ENCODE results near the gene TNS3. TPM values are rescaled to one million over a fixed set of nuclear protein-coding genes. Genes with fewer than 3 reads are reported as not detected.

TNS3 gene
- total RNA-seq, 2 donors from 2014 or later, result 0.37 to 0.71 TPM

DNA sequence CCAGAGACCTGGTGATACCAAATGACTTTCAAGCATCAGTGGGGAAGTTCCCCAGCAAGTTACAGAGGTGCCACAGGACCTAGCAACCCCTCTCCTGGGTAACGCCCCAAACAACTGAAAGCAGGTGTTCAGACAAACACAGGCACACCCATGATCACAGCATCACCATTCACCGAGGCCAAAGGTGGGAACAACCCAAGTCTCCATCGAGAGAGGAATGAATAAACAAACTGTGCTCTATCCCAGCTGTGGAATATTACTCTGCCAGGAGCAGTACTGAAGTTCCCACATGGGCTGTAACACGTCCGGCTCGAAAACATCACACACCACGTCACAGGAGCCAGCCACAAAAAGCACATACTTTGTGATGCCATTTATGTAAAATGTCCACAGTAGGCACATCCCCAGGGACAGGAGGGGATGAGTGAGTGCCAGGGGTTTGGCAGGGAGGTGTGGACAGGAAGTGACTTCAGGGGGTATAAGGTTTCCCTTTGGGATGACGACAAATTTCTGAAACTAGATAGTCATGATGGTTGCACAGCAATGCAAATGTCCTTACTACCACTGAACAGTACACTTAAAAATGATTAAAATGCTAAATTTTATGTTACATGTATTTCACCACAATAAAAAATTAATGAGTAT, 222.8 kb downstream of the TNS3 start:
- H3K36me3 Mint-ChIP-seq (ENCODE audit: low read depth), result no peaks in the 10 kb centered on the region

DNA sequence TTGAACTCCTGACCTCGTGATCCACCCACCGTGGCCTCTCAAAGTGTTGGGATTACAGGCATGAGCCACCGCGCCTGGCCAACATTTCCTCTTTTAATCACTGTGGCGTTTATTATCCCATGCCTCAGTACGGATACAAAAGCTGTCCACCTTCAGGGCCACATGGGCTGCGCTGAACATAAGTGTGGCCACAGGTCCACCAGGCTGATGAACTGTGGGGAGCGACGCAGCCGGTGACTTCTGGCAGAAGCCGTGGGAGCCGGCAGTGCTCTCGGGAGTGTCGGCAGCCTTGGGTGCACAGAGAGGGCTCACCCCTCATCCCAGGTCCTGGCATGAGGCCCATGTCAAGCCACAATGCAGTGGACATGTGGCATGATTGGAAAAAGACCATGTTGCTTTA, 223.6 kb downstream of the TNS3 start:
- no peaks in the 10 kb centered on the region for H3K27me3 Mint-ChIP-seq
- H3K36me3 Mint-ChIP-seq (ENCODE audit: low read depth), result no peaks in the 10 kb centered on the region
- no peaks in the 10 kb centered on the region for H3K9me3 Mint-ChIP-seq
- H3K4me3 Mint-ChIP-seq, result no peak overlapping the region
- no peak for ATAC-seq (replicated peaks)
- no peak overlapping the region for H3K27ac Mint-ChIP-seq
- H3K4me1 Mint-ChIP-seq, result no peaks in the 10 kb centered on the region

More for the DNA sequence above, 222.8 kb downstream of the TNS3 start:
- no peak for ATAC-seq (replicated peaks)
- Mint-ChIP-seq H3K9me3 (no peaks in the 10 kb centered on the region), H3K4me3 (no peak overlapping the region), H3K4me1 (no peaks in the 10 kb centered on the region), H3K27me3 (no peaks in the 10 kb centered on the region), H3K27ac (no peak overlapping the region)

DNA sequence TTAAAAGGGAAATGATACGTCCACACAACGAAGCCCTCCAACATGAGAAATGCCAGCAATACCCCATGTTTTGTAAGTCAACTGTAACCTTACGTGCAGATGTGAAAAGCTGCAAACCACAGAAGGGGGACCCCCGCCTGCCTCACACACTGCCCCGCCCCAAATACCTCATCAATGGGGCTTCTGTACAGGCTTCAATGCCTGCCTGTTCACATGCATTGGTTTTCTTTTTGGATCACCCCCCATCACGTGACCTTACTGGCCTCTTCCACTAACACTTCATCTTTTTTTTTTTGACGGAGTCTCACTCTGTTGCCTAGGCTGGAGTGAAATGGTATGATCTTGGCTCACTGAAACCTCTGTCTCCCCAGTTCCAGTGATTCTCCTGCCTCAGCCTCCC, 224.0 kb downstream of the TNS3 start:
- no peaks in the 10 kb centered on the region for H3K36me3 Mint-ChIP-seq (ENCODE audit: low read depth)
- no peak overlapping the region for H3K4me3 Mint-ChIP-seq
- H3K4me1 Mint-ChIP-seq, result no peaks in the 10 kb centered on the region
- H3K27ac Mint-ChIP-seq, result no peak overlapping the region
- H3K9me3 Mint-ChIP-seq, result no peaks in the 10 kb centered on the region
- no peak for ATAC-seq (replicated peaks)
- no peaks in the 10 kb centered on the region for H3K27me3 Mint-ChIP-seq

DNA sequence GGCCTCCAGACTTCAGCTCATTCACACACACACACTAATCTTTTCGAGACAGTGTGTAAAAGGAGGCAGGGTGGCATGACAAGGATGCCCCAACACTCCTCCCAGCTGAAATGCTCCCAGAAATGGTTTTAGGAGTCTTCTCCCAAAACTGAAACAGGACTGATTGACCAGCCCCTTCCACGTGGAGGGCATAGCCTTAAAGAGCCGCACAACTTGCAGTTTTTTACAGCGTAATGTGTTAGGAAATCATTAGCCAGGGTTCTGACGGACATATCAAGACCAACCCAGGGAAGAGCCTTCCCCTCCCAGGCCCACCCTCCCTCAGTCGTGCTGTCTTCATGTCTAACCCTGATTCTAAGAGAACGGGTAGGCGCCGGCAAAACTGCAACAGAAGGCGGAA, 224.6 kb downstream of the TNS3 start:
- no peaks in the 10 kb centered on the region for H3K9me3 Mint-ChIP-seq
- H3K27ac Mint-ChIP-seq, result no peak overlapping the region
- no peaks in the 10 kb centered on the region for H3K36me3 Mint-ChIP-seq (ENCODE audit: low read depth)
- no peaks in the 10 kb centered on the region for H3K27me3 Mint-ChIP-seq
- no peak for ATAC-seq (replicated peaks)
- H3K4me3 Mint-ChIP-seq, result no peak overlapping the region
- H3K4me1 Mint-ChIP-seq, result no peaks in the 10 kb centered on the region

DNA sequence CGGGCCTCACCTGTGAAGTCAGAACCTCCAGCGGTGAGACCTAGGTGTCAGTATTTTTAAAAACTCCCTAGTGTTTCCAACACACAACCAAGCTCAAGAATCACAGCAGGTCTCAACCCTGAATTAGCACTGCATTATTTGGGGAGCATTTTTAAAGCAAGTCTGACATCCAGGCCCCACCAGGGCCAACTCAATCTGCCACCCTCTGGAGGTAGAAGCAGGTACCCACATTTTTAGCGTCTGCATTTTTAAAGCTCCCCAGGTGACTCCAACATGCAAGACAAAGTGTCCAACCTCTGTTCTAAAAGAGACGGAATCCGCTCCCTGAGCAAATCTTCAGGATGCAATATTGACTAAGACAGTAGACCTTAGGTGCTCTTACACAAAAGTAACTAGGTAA, 225.7 kb downstream of the TNS3 start:
- H3K36me3 Mint-ChIP-seq (ENCODE audit: low read depth), result no peaks in the 10 kb centered on the region
- H3K4me3 Mint-ChIP-seq, result no peak overlapping the region
- H3K27me3 Mint-ChIP-seq, result no peaks in the 10 kb centered on the region
- ATAC-seq (replicated peaks), result no peak
- no peaks in the 10 kb centered on the region for H3K9me3 Mint-ChIP-seq
- no peak overlapping the region for H3K27ac Mint-ChIP-seq
- no peaks in the 10 kb centered on the region for H3K4me1 Mint-ChIP-seq

DNA sequence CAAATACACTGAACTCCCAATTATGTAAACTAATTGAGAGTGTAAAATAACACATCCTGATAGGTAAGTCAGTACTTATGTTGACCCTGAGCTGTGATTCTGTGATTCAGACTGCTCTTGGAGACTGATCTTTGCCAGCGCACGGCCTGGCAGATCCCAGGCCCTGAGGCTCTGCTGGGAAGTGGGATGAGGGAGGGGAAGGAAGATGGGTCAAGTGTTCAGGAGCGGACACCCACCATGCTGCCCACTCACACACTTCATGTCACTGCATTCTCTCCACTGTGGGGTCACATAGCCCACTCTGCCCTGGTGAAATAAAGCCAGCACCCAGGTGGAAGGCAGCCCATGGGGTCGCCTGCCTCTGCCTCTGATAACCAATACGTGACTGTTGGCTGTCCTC, 226.2 kb downstream of the TNS3 start:
- Mint-ChIP-seq H3K27ac (no peak overlapping the region), H3K4me3 (no peak overlapping the region), H3K9me3 (no peaks in the 10 kb centered on the region), H3K27me3 (no peaks in the 10 kb centered on the region), H3K4me1 (no peaks in the 10 kb centered on the region), H3K36me3 (ENCODE audit: low read depth) (no peaks in the 10 kb centered on the region)
- ATAC-seq (replicated peaks), result no peak

DNA sequence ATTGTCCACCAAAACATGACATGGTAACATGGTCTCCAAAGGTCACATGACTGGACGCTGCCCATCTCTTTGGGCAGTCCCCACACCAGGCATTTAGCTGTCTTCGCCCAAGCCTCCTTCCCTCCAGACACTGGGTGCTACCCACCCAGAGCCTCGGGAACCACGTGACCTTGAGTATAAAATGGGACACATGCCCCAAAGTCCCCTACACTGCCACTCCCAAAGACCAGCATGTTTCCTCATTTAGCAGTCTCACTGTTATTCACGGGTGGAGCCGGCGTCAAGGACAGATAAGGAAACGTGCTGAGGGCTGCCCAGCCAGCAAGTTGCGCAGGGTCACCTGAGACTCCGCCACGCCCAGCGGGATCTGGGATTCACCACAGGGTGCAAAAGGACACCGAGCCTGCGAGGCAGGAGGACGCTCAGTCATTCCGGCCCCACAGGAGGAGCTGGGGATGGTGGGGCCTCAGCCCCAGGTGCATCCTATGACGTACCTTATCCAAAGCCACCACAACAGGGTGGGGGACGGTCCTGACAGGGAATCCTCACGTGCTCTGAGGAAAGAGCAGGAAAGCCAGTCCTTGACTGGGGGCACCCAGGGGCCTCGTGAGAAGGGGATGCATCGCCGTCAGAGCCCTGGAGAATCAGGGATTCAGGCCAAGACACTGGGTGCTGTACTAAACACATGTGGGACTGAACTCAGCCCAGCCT, 226.9 kb downstream of the TNS3 start:
- Mint-ChIP-seq H3K4me3 (no peak overlapping the region), H3K36me3 (ENCODE audit: low read depth) (no peaks in the 10 kb centered on the region), H3K9me3 (no peaks in the 10 kb centered on the region), H3K27me3 (no peaks in the 10 kb centered on the region), H3K4me1 (no peaks in the 10 kb centered on the region), H3K27ac (no peak overlapping the region)
- ATAC-seq (replicated peaks), result no peak

DNA sequence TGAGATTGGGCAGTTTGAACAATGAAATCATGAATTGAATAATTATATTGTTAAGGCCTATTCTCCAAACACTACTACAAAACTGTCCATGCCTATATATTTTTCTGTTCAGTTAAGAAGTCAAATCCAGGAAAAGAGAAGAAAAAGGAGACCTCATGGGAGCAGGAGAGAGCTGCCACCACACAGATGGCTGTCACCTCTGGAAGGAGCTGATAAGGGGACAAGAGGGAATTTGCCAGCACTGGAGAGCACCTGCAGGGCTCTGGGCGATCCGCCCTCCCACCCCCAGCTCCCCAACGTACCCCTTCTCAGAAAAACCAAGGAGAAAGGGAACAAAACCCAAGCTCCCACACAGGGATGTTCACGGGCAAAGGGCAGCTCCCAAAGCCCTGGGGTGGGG, 227.8 kb downstream of the TNS3 start:
- Mint-ChIP-seq H3K9me3 (no peaks in the 10 kb centered on the region), H3K27ac (no peak overlapping the region), H3K4me1 (no peaks in the 10 kb centered on the region), H3K27me3 (no peaks in the 10 kb centered on the region), H3K4me3 (no peak overlapping the region), H3K36me3 (ENCODE audit: low read depth) (no peaks in the 10 kb centered on the region)
- ATAC-seq (replicated peaks), result no peak

DNA sequence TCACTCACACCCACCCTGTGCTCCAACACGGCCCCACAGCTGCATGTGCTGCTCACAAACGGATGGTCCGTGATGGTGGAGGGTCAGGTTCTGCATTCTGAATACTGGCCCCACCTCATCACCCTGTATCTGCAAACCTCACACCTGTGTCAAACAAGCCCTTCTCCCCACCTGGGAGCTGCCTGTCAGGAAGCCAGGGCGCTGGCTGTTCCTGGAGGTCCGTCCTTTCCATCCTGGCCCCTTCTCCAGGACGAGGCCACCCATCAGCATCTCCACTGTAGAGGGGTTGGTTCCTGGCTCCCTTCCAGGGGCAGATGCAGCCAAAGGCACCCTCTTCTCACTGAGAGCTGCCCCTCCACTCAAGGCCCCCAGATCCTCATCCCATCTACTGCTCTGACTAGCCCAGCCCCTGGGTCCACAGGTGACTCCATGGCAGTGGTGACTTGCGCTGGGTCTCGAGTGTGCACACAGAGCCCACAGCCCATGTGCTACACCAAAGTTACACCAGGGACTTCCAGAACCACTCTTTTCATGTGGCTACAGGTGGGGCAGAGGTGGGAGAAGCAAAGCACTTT, 229.4 kb downstream of the TNS3 start:
- no peaks in the 10 kb centered on the region for H3K27me3 Mint-ChIP-seq
- H3K36me3 Mint-ChIP-seq (ENCODE audit: low read depth), result no peaks in the 10 kb centered on the region
- no peak overlapping the region for H3K27ac Mint-ChIP-seq
- H3K9me3 Mint-ChIP-seq, result no peaks in the 10 kb centered on the region
- H3K4me1 Mint-ChIP-seq, result no peaks in the 10 kb centered on the region
- H3K4me3 Mint-ChIP-seq, result no peak overlapping the region
- ATAC-seq (replicated peaks), result no peak

DNA sequence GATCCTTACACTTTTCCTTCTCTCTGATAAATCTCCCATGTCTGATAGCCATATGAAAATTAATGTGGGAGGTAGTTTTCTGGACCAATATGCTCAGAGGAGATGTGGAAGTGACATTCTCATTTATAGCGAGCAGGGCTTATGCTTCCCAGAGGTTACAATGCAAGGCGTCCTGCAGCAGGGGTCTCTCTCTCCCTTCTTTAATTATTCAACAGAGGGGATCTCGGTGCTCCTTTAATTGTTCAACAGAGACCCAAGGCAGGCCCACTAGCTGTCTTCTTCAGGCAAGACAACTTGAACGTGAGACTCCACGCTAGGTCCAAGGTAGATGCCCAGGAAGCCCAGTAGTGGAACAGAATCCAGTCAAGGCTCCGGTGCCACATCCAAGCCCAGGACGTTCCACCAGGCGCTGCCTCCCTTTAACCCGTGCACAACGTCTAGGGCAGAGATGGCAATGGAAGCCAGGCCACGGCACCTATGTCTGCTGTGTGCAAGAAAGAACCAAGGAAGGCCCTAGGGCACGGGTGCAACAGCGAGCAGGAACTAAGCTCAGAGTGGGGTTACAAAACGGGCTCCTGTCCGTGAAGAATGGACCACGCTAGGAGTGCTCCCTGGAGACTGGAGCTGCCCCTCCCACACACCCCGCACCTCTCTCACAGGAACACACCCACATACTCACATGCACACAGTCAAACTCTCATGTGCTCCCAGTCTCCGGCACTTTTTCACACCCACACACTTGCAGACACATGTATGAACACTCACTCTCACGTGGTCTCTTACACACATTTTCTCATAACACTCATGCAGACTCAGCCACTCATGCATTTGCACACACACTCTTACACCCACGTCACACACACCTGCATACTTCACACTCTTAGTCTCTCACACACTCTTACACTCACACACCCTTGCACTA, 230.4 kb downstream of the TNS3 start:
- no peak overlapping the region for H3K27ac Mint-ChIP-seq
- H3K4me1 Mint-ChIP-seq, result no peaks in the 10 kb centered on the region
- no peaks in the 10 kb centered on the region for H3K27me3 Mint-ChIP-seq
- no peak overlapping the region for H3K4me3 Mint-ChIP-seq
- H3K9me3 Mint-ChIP-seq, result no peaks in the 10 kb centered on the region
- no peak for ATAC-seq (replicated peaks)
- no peaks in the 10 kb centered on the region for H3K36me3 Mint-ChIP-seq (ENCODE audit: low read depth)

DNA sequence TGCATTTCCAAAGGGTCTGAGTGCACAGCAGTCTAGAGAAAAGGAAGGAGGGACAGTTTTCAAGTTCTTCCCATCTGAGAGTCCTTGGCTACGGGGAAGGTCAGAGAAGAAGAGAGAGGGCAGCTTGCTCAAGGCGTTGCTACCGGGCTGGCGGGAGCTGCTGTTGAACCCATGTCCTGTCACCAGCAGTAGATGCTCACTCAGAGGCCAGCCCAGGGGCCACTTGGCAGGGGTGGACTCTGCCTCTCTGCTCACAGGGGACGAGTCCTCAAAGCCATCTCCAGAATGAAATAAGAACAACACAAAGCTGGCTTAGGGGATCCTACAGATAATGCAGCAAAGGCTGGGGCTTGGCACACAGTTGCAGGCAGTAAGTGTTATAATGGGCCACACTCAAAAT, 231.5 kb downstream of the TNS3 start:
- Mint-ChIP-seq H3K9me3 (no peaks in the 10 kb centered on the region), H3K27ac (no peak overlapping the region), H3K27me3 (no peaks in the 10 kb centered on the region), H3K36me3 (ENCODE audit: low read depth) (no peaks in the 10 kb centered on the region), H3K4me3 (no peak overlapping the region), H3K4me1 (no peaks in the 10 kb centered on the region)
- no peak for ATAC-seq (replicated peaks)

DNA sequence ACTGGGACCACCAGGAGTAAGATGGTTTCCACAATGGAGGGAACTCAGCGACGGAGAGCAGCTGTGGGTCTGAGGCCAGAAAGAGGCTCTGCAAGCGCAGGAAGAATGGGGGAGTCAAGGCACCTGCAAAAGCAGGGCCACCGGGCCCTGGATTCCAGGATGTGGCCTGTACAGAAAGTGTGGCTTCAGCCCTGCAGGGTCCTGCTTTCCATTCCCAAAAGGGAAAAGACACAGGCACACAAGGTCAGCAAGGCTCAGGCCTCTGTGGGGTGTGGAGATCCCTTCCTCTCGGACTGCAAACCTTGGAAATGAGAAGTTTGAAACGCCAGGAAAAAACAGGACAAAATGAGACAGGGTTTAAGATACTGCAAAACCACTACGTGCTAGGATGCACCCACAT, 232.5 kb downstream of the TNS3 start:
- H3K9me3 Mint-ChIP-seq, result no peaks in the 10 kb centered on the region
- no peaks in the 10 kb centered on the region for H3K4me1 Mint-ChIP-seq
- no peaks in the 10 kb centered on the region for H3K36me3 Mint-ChIP-seq (ENCODE audit: low read depth)
- H3K27ac Mint-ChIP-seq, result no peak overlapping the region
- H3K4me3 Mint-ChIP-seq, result no peak overlapping the region
- H3K27me3 Mint-ChIP-seq, result no peaks in the 10 kb centered on the region
- no peak for ATAC-seq (replicated peaks)

DNA sequence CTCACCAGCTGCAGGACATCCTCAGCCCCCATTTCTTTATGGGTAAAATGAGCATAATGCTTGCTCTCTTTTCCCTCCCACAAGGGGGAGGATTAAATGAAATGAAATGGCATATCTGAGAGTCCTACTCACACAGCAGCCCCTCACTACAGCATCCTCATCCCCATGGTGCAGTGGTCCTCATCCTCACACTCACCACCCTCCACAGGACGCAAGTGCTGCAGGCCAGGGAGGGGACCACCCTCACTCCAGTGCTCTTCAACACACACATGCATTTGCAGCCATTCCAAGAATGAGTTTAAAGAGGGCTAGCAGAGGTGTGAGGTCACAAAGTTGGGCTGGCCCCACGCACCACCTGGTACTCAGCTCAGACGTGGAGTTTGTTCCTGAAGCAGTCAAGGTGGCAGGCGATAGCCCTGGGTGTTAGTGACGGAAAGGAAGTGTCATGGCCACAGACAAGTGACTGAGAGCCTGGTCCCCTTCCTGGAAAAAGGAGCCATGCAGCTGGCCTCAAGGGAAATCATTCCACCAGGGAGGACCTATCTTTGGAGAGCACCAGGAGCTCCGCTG, 234.0 kb downstream of the TNS3 start:
- no peaks in the 10 kb centered on the region for H3K9me3 Mint-ChIP-seq
- H3K27ac Mint-ChIP-seq, result no peak overlapping the region
- no peaks in the 10 kb centered on the region for H3K4me1 Mint-ChIP-seq
- H3K36me3 Mint-ChIP-seq (ENCODE audit: low read depth), result no peaks in the 10 kb centered on the region
- ATAC-seq (replicated peaks), result no peak
- no peak overlapping the region for H3K4me3 Mint-ChIP-seq
- H3K27me3 Mint-ChIP-seq, result no peaks in the 10 kb centered on the region

DNA sequence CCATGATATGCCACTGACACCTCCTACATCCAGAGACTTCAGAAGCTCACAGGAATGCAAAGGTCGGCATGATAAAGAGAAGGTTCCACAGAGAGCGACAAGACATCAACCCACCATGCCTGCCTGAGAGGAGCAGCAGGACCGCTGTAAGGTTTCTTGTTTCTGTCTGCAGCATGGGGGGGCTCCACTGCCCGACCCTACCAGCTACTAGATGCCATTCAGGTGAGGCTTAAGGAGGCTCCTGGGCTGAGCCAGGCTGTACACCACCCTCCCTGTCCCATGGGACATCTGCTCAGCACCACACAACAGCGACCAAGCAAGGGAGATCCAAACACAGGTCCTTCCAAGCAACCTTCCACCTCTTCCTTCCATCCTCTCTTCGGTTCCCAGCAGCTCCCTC, 234.6 kb downstream of the TNS3 start:
- no peak for ATAC-seq (replicated peaks)
- Mint-ChIP-seq H3K36me3 (ENCODE audit: low read depth) (no peaks in the 10 kb centered on the region), H3K4me1 (no peaks in the 10 kb centered on the region), H3K4me3 (no peak overlapping the region), H3K27ac (no peak overlapping the region), H3K27me3 (no peaks in the 10 kb centered on the region), H3K9me3 (no peaks in the 10 kb centered on the region)

All from activated T-helper 17 cell treated with anti-CD3 and anti-CD28 coated beads, Interleukin-2, amount 50 U/mL, for 72 hours (primary cell).